SK-N-SH (cell line): ENCODE measurements around the gene TMSB10. TPM values are rescaled to one million over a fixed set of nuclear protein-coding genes. Genes with fewer than 3 reads are reported as not detected.
A peak's percentile ranks its signal among the peaks of the same experiment; 100 is the strongest.

Experiments used
- CTCF ChIA-PET: fragments of 300-600, 350-600 bp; formaldehyde crosslinking; extraction: SDS; loops from one replicate; lab custom pipeline; 2021; lab: Yijun Ruan, JAX
- POLR2A ChIA-PET: fragments of 350-600 bp; sonication (Branson Sonifier 250); formaldehyde crosslinking; extraction: SDS; loops from one replicate; lab custom pipeline; 2020; ENCODE audit warnings: antibody characterized with exemption, inconsistent platforms; lab: Yijun Ruan, JAX
- DNase-seq: peaks from one replicate; pipeline ENCODE4 v3.0.0; 2012
- H2AFZ ChIP-seq: fragments of 200-600 bp; sonication (generic); 2 replicates; pipeline ENCODE4 v1.8.1; 2016; ENCODE audit warnings: antibody characterized with exemption, mild to moderate bottlenecking, low read depth
- H3F3A ChIP-seq: fragments of 200-600 bp; sonication (generic); replicated peaks from 2 replicates; pipeline ENCODE3; 2016; ENCODE audit warnings: antibody characterized with exemption, mild to moderate bottlenecking; ENCODE audit not compliant: insufficient read depth
- H3K27ac ChIP-seq, 2 experiments: fragments of 200-500 bp in 1 of 2; fragments of 200-600 bp in 1 of 2; sonication (Bioruptor generic) in 1 of 2; sonication (generic), shearing (Covaris generic) in 1 of 2; 2 replicates each; pipeline versions ENCODE4 v1.5.1 to v1.6.1; 2014 to 2016; ENCODE audit warnings: low read depth in 2 of 2, inconsistent platforms in 1 of 2, low read length in 1 of 2, mild to moderate bottlenecking in 1 of 2, mixed read lengths in 1 of 2
- H3K27me3 ChIP-seq: fragments of 200-600 bp; sonication (generic), shearing (Covaris generic); 2 replicates; pipeline ENCODE4 v1.6.1; 2016; ENCODE audit warnings: mixed run types; ENCODE audit not compliant: insufficient read depth
- H3K36me3 ChIP-seq, 2 experiments: fragments of 200-500 bp in 1 of 2; fragments of 200-600 bp in 1 of 2; sonication (Bioruptor generic) in 1 of 2; sonication (generic) in 1 of 2; replicated peaks in 1 of 2; 2 replicates each; pipeline versions ENCODE3 to v1.5.1; 2014 to 2016; ENCODE audit warnings: low read length in 1 of 2, mild to moderate bottlenecking in 1 of 2; ENCODE audit not compliant: insufficient read depth in 2 of 2, control insufficient read depth in 1 of 2
- H3K4me1 ChIP-seq, 2 experiments: fragments of 200-500 bp in 1 of 2; fragments of 200-600 bp in 1 of 2; sonication (Bioruptor generic) in 1 of 2; sonication (generic), shearing (Covaris generic) in 1 of 2; 2 replicates each; pipeline versions ENCODE4 v1.5.1 to v1.6.1; 2014 to 2016; ENCODE audit warnings: low read depth in 1 of 2, low read length in 1 of 2, mixed run types in 1 of 2; ENCODE audit not compliant: insufficient read depth in 2 of 2, control insufficient read depth in 1 of 2
- H3K4me2 ChIP-seq: fragments of 200-600 bp; sonication (generic), shearing (Covaris generic); 2 replicates; pipeline ENCODE4 v1.6.1; 2017; ENCODE audit warnings: mixed run types
- H3K4me3 ChIP-seq, 2 experiments: fragments of 200-500 bp in 1 of 2; fragments of 200-600 bp in 1 of 2; sonication (Bioruptor generic) in 1 of 2; sonication (generic), shearing (Covaris generic) in 1 of 2; 2 replicates each; pipeline versions ENCODE4 v1.5.1 to v1.8.1; 2014 to 2016; ENCODE audit warnings: low read depth in 2 of 2, inconsistent platforms in 1 of 2, low read length in 1 of 2, mild to moderate bottlenecking in 1 of 2, mixed read lengths in 1 of 2, moderate library complexity in 1 of 2
- H3K79me2 ChIP-seq: fragments of 200-600 bp; sonication (generic); 2 replicates; pipeline ENCODE4 v1.8.1; 2017; ENCODE audit warnings: mild to moderate bottlenecking; ENCODE audit not compliant: insufficient read depth
- H3K9ac ChIP-seq: fragments of 200-600 bp; sonication (generic); 2 replicates; pipeline ENCODE4 v1.6.1; 2017; ENCODE audit warnings: mixed run types
- H3K9me2 ChIP-seq: fragments of 200-600 bp; sonication (generic); 2 replicates; pipeline ENCODE4 v1.6.1; 2017; ENCODE audit warnings: mixed run types
- H3K9me3 ChIP-seq: fragments of 200-600 bp; sonication (generic); 2 replicates; pipeline ENCODE4 v1.6.1; 2017; ENCODE audit warnings: mixed run types, mild to moderate bottlenecking, moderate library complexity
- H4K20me1 ChIP-seq: fragments of 200-600 bp; sonication (generic); 2 replicates; pipeline ENCODE4 v1.6.1; 2017; ENCODE audit warnings: mild to moderate bottlenecking, mixed run types; ENCODE audit not compliant: insufficient read depth
- CHD2 ChIP-seq: fragments of 150-350 bp; IDR thresholded peaks from 2 replicates; pipeline ENCODE4 v1.6.1; 2018; ENCODE audit warnings: low read length; ENCODE audit not compliant: partially characterized antibody
- EP300 ChIP-seq, 2 experiments: IDR thresholded peaks; 2 replicates each; pipeline versions ENCODE4 v1.4.0 to v1.6.1; 2012; ENCODE audit warnings: borderline replicate concordance in 1 of 2, low read depth in 1 of 2, low read length in 1 of 2
- EZH2phosphoT487 ChIP-seq: fragments of 200-600 bp; sonication (generic); IDR thresholded peaks from 2 replicates; pipeline ENCODE4 v1.6.1; 2017; ENCODE audit warnings: low read depth, mixed run types, mild to moderate bottlenecking, antibody characterized with exemption, moderate library complexity, borderline replicate concordance
- JUND ChIP-seq: IDR thresholded peaks from 2 replicates; pipeline ENCODE4 v1.4.0; 2012
- MXI1 ChIP-seq: IDR thresholded peaks from 2 replicates; pipeline ENCODE4 v1.6.1; 2012; ENCODE audit warnings: mild to moderate bottlenecking, low read depth, low read length, improper control_type of control experiment
- NRF1 ChIP-seq: IDR thresholded peaks from 2 replicates; pipeline ENCODE4 v1.6.1; 2012; ENCODE audit warnings: low read depth, mild to moderate bottlenecking, low read length
- RAD21 ChIP-seq: IDR thresholded peaks from 2 replicates; pipeline ENCODE4 v1.6.1; 2012; ENCODE audit warnings: mild to moderate bottlenecking, low read length
- REST ChIP-seq: IDR thresholded peaks from 2 replicates; pipeline ENCODE4 v1.6.1; 2012; ENCODE audit warnings: mild to moderate bottlenecking, low read depth, low read length, moderate library complexity
- RXRA ChIP-seq: IDR thresholded peaks from 2 replicates; pipeline ENCODE4 v1.4.0; 2012; ENCODE audit warnings: low read depth, mild to moderate bottlenecking, borderline replicate concordance
- TCF12 ChIP-seq: IDR thresholded peaks from 2 replicates; pipeline ENCODE4 v1.4.0; 2012
- USF2 ChIP-seq: fragments of 150-350 bp; IDR thresholded peaks from 2 replicates; pipeline ENCODE4 v1.6.1; 2017; ENCODE audit warnings: antibody characterized with exemption, low read length, low read depth, borderline replicate concordance
- WGBS: methylation state at CpG from one replicate; pipeline ENCODE4 v1.1.6; 2017; ENCODE audit warnings: low lambda C conversion rate; 5-methylcytosine and 5-hydroxymethylcytosine counted together
- polyA plus RNA-seq, 3 experiments: library from polyadenylated mRNA; depleted of rRNA; stranded (reverse); fragments of >200 nt; gene quantifications; 2 replicates each; pipeline ENCODE4 v1.2.3, GENCODE V29; 2012
- TF ChIP-seq, protein P1 (sequence below): IDR thresholded peaks from 2 replicates; pipeline ENCODE4; 2012

The TMSB10 gene
- polyA plus RNA-seq, 1 of the 3 experiments (the other 2 are of a cell fraction) = 7,920 TPM

- Histone ChIP-seq H3K27me3 (no peaks in the 10 kb centered on the region), H3K9me3 (no peaks in the 10 kb centered on the region), H3K4me2 (peak overlapping the region; percentile 82), H3K79me2 (peaks cover 7% of the 10 kb centered on the region; the same call in 1 of the 2 replicates), H3K36me3 (no peaks in the 10 kb centered on the region), H3K9ac (no peak overlapping the region), H3K27ac (peak overlapping the region in 1 of 2 experiments; percentile 18; a peak in 2 of 4 replicates), H2AFZ (no peak overlapping the region), H3K4me1 (peaks cover 8 to 13% of the 10 kb centered on the region in 2 experiments; a peak in 2 of 4 replicates), H3F3A (peaks cover 26% of the 10 kb centered on the region), H3K4me3 (peak overlapping the region in 1 of 2 experiments; percentile 60; a peak in 2 of 4 replicates), H3K9me2 (no peaks in the 10 kb centered on the region), H4K20me1 (no peaks in the 10 kb centered on the region)
- no peak for TF ChIP-seq REST
- no peak for TF ChIP-seq CHD2
- TF ChIP-seq JUND = no peak
- no peak for TF ChIP-seq TCF12
- TF ChIP-seq EP300 (IDR thresholded peaks at IDR 0.05; ENCODE audit: borderline replicate concordance in 1 of 2, low read depth in 1 of 2, low read length in 1 of 2) = no peak
- no peak for TF ChIP-seq MXI1
- no peak for TF ChIP-seq RXRA
- TF ChIP-seq RAD21 = no peak
- no peak for TF ChIP-seq NRF1
- TF ChIP-seq, protein P1, sequence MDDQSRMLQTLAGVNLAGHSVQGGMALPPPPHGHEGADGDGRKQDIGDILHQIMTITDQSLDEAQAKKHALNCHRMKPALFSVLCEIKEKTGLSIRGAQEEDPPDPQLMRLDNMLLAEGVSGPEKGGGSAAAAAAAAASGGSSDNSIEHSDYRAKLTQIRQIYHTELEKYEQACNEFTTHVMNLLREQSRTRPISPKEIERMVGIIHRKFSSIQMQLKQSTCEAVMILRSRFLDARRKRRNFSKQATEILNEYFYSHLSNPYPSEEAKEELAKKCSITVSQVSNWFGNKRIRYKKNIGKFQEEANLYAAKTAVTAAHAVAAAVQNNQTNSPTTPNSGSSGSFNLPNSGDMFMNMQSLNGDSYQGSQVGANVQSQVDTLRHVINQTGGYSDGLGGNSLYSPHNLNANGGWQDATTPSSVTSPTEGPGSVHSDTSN = no peak
- no peak for TF ChIP-seq EZH2phosphoT487
- TF ChIP-seq USF2 = no peak
- POLR2A ChIA-PET = interaction anchor here (1.8 kb wide), 1 partner anchor 20 kb away, joined by 9 read pairs; the partner anchor contains the start of gene TMSB10
- WGBS = 100% methylated on average over 2 of the region's 2 CpGs
- CTCF ChIA-PET = interaction anchor here (0.7 to 2.8 kb wide), 60 partner anchors 8 to 442 kb away, joined by 3 to 78 read pairs (median 8); partner anchors contain the start of genes KCMF1, TMSB10 and TRABD2A
- no peak for DNase-seq
These were observed 19.9 kb downstream of the TMSB10 start for GRCh38 chr2:84925336-84925723.
